ENCODE measurements around the gene RNU6-7.

DNA sequence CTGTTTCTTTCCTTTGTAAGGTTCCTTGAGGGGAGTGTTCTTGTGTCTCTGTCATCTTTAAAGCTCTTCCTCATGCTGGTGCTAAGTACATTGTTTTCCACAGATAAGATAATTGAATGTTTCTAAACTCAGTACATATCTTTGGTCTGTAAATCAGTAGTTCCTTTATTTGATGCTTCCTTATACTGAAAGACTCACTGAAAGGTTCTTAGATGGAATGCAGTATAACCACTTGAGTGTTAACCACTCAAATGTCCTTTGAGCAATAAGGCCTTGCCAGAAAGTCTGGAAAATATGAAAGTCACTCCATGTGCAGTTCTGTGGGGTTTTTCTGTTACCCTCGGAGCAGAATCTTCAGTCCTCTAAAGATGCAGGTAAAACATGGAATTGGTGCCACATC, 24.2 kb downstream of the RNU6-7 start:
- TF ChIP-seq, protein P1, sequence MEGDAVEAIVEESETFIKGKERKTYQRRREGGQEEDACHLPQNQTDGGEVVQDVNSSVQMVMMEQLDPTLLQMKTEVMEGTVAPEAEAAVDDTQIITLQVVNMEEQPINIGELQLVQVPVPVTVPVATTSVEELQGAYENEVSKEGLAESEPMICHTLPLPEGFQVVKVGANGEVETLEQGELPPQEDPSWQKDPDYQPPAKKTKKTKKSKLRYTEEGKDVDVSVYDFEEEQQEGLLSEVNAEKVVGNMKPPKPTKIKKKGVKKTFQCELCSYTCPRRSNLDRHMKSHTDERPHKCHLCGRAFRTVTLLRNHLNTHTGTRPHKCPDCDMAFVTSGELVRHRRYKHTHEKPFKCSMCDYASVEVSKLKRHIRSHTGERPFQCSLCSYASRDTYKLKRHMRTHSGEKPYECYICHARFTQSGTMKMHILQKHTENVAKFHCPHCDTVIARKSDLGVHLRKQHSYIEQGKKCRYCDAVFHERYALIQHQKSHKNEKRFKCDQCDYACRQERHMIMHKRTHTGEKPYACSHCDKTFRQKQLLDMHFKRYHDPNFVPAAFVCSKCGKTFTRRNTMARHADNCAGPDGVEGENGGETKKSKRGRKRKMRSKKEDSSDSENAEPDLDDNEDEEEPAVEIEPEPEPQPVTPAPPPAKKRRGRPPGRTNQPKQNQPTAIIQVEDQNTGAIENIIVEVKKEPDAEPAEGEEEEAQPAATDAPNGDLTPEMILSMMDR (IDR thresholded peaks at IDR 0.05; ENCODE audit: low read length): no peak
- no peak for TF ChIP-seq EZH2phosphoT487 (IDR thresholded peaks at IDR 0.05; ENCODE audit: low read length)
